Ovary (tissue), 3 donors: ENCODE measurements around the gene CDH11.

Experiments used
- CTCF ChIP-seq, 3 donors: fragments of 450-650 bp in 2 of 3; fragments of 200-600 bp in 1 of 3; IDR thresholded peaks; one replicate each; pipeline versions ENCODE4 v1.5.1 to v1.8.0; 2016 to 2022; ENCODE audit warnings: antibody characterized with exemption in 3 of 3, mild to moderate bottlenecking in 1 of 3
- POLR2A ChIP-seq: fragments of 450-650 bp; IDR thresholded peaks from one replicate; pipeline ENCODE4 v1.6.1; 2017; ENCODE audit warnings: antibody characterized with exemption, mild to moderate bottlenecking, moderate library complexity
- donor health status: DM: no; HTN: no; CAD: no.

GRCh38 chr16:65125871-65126270 lies 4.0 kb upstream of the CDH11 start:
- TF ChIP-seq POLR2A (no peak), CTCF (IDR thresholded peaks at IDR 0.05) (no peak)
